GOT3 (cell line): ENCODE data around the gene FRMD4B.

Experiments used
- DNase-seq: peaks from one replicate; lab custom pipeline; 2025; ENCODE audit warnings: mixed read lengths; lab: John Stamatoyannopoulos, UW

The FRMD4B gene

DNA sequence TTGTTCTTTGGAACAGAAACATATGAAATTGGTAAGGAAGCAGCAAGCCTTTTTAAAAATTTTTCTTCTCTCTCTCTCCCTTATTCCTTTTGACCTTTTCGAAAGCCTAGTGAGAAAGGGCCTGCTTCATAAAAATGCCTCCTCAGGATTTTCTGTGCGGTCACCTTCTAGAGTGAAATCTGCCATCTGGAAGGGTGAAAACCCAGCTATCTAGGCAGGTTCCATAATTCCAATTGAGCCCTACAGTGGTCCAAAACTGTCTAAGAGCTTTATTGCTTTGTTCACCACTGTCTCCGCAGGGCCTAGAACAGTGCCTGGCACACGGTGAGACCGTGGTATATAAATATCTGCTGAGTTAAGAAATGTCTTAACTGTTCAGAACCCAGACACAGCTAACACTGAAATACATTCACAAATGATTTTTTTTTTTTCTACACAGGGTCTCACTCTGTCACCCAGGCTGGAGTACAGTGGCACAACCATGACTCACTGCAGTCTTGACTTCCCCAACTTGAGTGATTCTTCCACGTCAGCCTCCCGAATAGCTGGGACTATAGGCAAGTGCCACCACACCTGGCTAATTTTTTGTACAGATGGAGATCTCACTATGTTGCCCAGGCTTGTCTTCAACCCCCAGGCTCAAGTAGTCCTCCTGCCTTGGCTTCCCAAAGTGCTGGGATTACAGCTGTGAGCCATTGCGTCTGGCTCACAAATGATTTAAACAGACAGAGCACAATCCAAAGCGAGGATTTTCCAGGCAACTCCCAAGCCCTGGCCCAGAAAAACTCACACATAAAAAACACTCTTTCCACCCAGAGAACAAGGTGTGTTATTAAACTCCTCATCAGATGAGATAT is 64.4 kb downstream of the FRMD4B start:
- no peak for DNase-seq

DNA sequence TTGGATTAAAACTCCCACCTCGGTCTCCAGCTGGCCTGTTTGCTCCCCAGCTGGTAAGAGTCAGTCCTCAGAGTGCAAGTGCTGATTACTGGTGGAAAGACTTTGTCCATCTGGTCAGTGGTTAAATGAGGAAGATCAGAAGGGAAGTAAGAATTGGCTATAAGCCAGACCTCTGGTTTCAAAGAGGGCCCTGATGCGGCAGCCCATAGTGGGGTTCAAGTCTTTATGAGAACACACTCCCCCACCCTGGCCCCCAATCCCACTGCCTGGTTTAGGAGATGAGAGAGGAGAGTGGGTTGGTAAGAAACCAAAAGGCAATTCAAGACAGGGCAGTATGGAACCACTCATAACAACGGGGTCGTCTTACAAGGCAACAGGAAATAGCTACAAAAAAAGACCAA is 65.0 kb downstream of the FRMD4B start:
- no peak for DNase-seq

DNA sequence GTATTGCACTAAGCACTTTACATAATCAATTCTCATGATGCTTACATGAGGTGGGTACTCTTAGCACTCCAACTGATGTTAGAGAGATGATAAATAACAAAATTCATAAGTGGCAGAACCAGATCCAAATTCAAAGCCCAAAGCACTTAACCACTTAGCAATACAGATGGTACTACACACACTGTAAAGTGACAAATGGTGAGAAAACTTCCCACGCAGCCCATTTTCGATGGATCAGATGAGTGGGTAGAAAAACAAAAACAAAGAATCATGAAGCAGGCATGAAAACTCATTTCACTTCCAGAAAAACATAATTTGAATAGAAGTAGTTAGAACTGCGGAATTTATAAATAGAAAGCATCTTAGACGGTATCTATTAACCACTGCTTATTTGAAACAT is 66.2 kb downstream of the FRMD4B start:
- DNase-seq: no peak

DNA sequence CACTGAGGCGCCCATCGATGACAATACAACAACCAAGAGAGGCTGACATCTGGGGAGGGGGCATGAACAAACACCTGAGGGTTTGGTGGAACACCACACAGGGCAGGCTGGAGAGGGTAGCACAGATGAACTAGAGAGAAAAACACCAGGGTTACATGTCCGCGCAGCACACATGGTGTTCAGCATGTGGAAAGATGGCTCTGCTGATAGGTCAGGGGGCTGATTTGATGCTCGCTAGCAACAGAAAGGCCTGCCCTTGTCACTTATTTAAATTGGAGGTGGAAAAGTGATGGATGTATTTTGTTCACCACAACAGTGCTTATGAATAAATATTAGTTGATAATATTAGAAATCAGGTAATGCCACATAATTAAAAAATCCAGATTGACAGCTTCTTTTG is 67.5 kb downstream of the FRMD4B start:
- no peak for DNase-seq

- no peak for DNase-seq
Measured at GRCh38 chr3:69313251-69313650, 72.6 kb downstream of the FRMD4B start.

DNA sequence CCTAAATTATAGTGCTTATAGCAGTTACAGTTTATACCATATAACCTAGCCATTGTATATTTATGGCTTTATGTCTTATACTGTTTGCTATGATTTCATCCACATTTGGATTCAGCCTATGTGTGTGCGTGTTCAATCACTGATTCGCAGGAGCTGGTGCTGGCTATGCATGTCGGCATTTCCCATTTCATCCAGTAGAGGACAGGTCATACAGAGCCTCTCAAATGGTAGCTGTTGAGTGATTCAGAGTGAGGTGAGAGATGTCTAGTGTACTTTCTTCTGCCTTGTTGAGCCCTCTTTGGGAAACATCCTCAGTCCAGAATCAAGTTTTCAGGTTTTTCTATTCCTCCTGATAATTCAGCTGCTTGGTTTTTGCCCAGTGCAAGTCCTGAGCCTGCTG is 76.1 kb downstream of the FRMD4B start:
- DNase-seq: no peak

- peak; percentile 13 for DNase-seq
Measured at GRCh38 chr3:69306239-69307185, 79.4 kb downstream of the FRMD4B start.

DNA sequence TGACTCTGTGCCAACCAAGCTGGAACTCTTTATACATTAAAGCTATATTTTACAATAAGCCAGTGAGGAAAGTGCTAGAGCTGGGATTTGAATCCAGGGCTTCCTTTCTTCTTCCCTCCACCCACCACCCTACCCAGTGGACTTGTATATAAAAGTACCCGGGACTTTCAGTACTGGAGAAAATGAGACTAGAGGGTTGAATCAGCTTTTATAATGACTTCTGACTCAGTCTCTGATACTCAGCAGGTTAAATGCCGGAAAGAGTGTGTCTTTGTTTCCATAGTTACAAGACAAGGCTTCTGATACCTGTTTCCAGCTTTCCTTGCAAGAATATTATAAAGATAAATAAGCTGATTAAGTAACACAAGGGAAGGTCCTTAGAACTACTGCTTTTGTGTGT is 80.9 kb downstream of the FRMD4B start:
- no peak for DNase-seq

- DNase-seq: no peak
Measured at GRCh38 chr3:69304396-69304795, 81.5 kb downstream of the FRMD4B start.

DNA sequence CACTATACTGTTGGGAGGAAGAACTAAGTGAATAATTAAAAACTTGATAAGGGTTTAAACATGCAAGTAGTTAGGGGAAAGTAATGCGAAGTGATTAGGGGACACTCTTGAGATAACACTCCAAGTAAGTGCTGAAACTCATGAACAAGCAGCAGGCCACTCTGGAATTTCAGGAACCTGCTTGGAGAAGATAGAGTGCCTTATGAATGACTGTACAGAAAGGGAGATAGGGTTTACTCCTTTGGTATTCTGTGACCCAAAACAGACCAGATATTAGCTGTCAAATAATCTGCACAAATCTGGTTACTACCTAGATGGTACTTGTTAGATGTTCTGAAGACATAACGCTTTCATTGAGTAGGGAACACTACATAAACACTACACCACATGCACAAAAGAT is 85.6 kb downstream of the FRMD4B start:
- DNase-seq: no peak

GRCh38 chr3:69299344-69299743 is 86.5 kb downstream of the FRMD4B start:
- DNase-seq: no peak

GRCh38 chr3:69297501-69297900 is 88.4 kb downstream of the FRMD4B start:
- no peak for DNase-seq

GRCh38 chr3:69296995-69297394 is 88.9 kb downstream of the FRMD4B start:
- DNase-seq: no peak

DNA sequence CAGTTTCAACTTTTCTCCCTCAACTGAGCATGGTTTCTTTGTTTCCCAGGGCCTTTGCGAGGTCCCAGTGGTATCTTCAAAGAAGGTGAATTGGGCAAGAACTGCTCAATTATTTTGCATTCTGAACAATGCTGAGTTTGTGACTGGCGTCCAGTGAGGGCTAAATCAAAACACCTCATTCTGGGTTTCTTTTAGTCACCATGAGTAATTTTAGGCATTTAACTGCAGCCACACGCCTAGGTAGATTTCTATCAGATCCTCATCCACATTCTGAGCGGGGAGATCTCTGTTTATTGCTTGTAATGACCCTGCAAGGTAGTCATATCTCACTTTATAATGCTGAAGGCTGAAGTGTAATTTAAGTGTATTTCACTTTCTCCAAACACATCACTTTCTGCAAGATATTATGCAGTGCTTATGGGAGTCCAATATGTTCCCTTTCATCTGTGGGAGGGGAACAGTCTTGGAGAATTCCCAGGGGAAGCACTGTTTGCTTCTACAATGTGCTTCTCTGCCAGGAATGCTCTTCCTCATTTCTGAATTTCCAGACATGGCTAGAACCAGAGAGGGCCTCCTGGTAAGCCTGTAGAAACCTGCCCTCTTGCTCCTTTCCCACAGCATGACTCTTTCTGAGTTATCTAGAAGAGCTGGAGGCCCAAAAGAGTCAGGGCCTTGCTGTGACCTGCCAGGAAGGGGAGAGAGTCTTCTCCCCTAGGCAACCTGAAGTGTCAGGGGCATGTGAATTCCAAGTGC is 91.7 kb downstream of the FRMD4B start:
- DNase-seq: no peak

DNA sequence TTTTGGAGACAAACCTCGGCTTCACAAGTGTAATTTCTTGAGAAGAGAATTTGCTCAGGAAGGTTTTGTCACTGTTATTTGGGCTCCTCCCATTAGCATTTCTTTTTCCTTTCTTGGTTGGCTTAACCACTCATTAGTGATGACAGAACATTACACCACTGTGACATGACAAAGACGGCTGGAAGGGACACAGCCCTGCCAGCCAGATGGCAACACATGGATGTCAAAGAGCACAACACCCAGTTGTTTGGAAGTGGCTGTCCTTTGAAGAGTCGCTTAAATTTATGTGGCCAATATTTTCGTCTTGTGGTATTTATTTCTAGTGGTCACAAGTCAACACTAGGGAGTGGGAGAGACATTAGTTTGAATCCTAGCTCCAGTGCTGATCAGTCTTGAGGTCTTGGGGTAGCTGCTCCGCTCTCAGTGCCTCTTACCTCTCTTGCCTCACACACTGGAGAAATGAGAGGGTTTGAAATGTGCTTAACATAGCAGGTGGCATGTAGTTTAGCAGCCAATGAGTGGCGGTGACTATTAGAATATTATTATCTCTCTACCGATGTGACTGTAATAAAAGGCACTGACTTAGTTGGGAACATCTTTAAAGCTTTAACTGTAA is 92.8 kb downstream of the FRMD4B start:
- no peak for DNase-seq

DNA sequence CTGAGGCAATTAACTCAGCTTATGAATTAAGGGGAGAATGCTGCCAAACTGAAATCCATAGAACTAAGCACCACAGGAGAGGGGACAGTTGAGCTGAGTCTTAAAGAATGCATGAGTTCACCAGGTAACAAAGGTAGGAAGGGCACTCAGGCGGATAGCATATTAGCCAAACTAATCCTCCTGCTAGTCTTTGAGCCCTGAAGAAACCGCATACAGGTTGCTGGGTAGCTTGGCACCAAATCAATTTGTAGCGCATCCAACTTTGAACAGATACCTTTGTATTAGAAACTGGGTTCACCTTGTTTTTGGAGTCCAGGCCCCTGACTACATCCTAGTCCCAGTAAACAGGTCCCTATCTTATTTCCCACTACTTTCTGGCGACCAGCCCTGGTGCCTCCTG is 93.7 kb downstream of the FRMD4B start:
- no peak for DNase-seq

DNA sequence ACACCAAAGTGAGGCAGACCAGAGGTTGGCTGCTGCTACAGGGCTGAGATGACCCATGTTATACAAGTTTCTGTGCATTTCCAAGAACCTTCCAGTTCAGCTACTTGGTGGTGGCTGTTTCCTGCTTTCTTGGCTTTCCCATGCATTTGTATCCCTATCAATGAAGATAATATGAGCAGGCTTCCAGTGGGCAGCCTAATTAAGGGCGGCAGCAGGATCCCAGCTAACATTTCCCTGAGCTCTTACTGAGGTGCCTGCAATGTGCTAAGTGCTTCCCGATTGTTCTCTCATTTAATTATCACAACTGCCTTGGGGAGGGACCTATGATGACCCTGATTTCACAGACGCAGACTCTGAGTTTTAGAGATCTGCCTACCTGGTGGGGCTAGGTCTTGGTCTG is 95.5 kb downstream of the FRMD4B start:
- DNase-seq: no peak

DNA sequence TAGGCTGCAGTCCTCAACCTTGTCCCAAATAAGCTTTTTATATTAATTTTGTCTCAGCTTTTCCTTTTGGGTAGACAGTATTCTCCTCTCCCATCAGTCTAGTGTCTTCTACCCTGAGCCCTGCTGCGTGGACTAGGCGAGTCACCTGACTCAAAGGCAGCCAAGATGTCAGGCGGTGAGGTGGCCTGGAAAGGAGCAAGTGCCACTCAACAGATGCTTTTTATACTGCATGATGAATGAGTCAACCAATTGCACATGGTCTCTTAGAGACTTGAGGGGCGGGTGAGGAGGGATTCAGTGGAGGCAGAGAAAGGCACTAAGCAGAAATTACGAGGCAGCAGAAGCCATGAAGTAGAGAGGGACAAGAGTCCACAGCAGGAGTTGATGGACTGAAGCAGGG is 95.9 kb downstream of the FRMD4B start:
- DNase-seq: no peak

- no peak for DNase-seq
Measured at GRCh38 chr3:69288161-69288895, 97.6 kb downstream of the FRMD4B start.

GRCh38 chr3:69283913-69284611 is 101.8 kb downstream of the FRMD4B start:
- no peak for DNase-seq

GRCh38 chr3:69283496-69283895 is 102.4 kb downstream of the FRMD4B start:
- DNase-seq: no peak
